Thoracic aorta (tissue), 2 donors: ENCODE data around the gene NUDT22. TPM values are rescaled to one million over a fixed set of nuclear protein-coding genes. Genes with fewer than 3 reads are reported as not detected.
A peak's percentile ranks its signal among the peaks of the same experiment; 100 is the strongest.

Experiments used
- ATAC-seq: fragments of 150-250 bp; one replicate; pipeline ENCODE4 v1.8.0; 2017; ENCODE audit warnings: low read depth; ENCODE audit not compliant: insufficient number of reproducible peaks, low FRiP score
- DNase-seq: peaks from one replicate; pipeline ENCODE4 v3.0.0-alpha.2; 2020; ENCODE audit warnings: low spot score
- H3K27ac ChIP-seq, 2 donors: fragments of 200-600 bp; sonication (generic); 1 replicate in 1 of 2; 2 replicates in 1 of 2; pipeline ENCODE4 v1.5.1; 2016; ENCODE audit warnings: mild to moderate bottlenecking in 2 of 2, moderate library complexity in 2 of 2
- H3K27me3 ChIP-seq: fragments of 200-600 bp; sonication (generic); replicated peaks from 2 replicates; pipeline ENCODE4 v1.6.0; 2016; ENCODE audit warnings: mild to moderate bottlenecking; ENCODE audit not compliant: insufficient read depth
- H3K36me3 ChIP-seq: fragments of 200-600 bp; sonication (generic); one replicate; pipeline ENCODE4 v1.5.1; 2016
- H3K4me1 ChIP-seq, 2 donors: fragments of 200-600 bp; sonication (generic); 1 replicate in 1 of 2; 2 replicates in 1 of 2; pipeline versions ENCODE4 v1.5.1 to v1.6.0; 2016; ENCODE audit warnings: low read depth in 2 of 2, mild to moderate bottlenecking in 1 of 2; ENCODE audit not compliant: control insufficient read depth in 1 of 2
- H3K4me3 ChIP-seq: fragments of 200-600 bp; sonication (generic); 2 replicates; pipeline ENCODE4 v1.5.1; 2016; ENCODE audit warnings: mild to moderate bottlenecking
- H3K9me3 ChIP-seq: fragments of 200-600 bp; sonication (generic); 2 replicates; pipeline ENCODE4 v1.5.1; 2016
- total RNA-seq, 2 donors: library from RNA; depleted of rRNA; stranded (reverse); fragments of >200 nt; gene quantifications; one replicate each; pipeline versions ENCODE4 v1.1.0 to v1.2.3, GENCODE V29; 2016
- TF ChIP-seq, protein P1 (sequence below): fragments of 200-600 bp; sonication (generic); IDR thresholded peaks from one replicate; pipeline ENCODE4 v1.5.1; 2019; ENCODE audit warnings: antibody characterized with exemption

The NUDT22 gene
- total RNA-seq, 2 donors from 2014 or later: 52.3 to 61.6 TPM

GRCh38 chr11:64224151-64224890 is 1.8 kb upstream of the NUDT22 start:
- no peak for DNase-seq
- Histone ChIP-seq H3K9me3 (no peaks in the 10 kb centered on the region), H3K4me1 (peaks cover 5 to 38% of the 10 kb centered on the region in 2 donors), H3K27ac (no peak overlapping the region), H3K36me3 (peaks cover 3% of the 10 kb centered on the region), H3K27me3 (no peaks in the 10 kb centered on the region), H3K4me3 (no peak overlapping the region)
- TF ChIP-seq, protein P1, sequence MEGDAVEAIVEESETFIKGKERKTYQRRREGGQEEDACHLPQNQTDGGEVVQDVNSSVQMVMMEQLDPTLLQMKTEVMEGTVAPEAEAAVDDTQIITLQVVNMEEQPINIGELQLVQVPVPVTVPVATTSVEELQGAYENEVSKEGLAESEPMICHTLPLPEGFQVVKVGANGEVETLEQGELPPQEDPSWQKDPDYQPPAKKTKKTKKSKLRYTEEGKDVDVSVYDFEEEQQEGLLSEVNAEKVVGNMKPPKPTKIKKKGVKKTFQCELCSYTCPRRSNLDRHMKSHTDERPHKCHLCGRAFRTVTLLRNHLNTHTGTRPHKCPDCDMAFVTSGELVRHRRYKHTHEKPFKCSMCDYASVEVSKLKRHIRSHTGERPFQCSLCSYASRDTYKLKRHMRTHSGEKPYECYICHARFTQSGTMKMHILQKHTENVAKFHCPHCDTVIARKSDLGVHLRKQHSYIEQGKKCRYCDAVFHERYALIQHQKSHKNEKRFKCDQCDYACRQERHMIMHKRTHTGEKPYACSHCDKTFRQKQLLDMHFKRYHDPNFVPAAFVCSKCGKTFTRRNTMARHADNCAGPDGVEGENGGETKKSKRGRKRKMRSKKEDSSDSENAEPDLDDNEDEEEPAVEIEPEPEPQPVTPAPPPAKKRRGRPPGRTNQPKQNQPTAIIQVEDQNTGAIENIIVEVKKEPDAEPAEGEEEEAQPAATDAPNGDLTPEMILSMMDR: no peak
- no peak for ATAC-seq

DNA sequence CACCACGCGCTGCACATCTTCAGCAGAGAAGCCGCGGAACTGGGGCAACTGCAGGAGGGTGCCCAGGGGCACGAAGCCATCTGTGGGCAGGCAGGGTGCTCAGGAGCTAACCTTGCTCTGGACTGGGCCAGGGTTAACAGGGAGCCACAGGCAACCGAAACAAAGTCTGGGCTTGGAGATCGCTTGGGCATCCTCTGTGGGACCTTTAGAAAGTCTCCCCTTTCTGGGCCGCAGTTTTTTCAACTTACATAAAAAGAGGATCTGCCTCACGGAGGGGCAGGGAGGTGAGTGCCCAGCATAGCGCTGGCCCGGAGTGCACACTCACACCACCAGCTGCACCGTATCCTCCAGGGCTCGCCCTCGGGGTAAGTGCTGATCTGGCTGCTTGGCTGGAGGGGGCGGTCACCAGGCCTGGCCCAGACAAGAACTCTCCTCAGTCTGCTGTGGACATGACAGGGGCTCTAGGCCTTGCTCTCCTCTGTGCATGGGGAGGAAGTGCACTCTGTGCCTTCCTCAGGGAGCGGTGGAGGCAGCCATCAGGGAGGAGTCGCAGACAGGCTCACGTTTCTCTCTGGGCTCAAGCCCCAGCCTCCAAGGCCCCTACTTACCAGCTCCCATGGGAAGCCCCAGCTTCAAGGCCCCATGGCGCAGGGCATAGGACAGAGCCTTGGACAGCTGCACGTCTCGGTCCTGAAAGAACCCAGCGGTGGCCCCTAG is 1.0 kb upstream of the NUDT22 start:
- H3K9me3 ChIP-seq: no peaks in the 10 kb centered on the region
- peaks cover 12 to 45% of the 10 kb centered on the region in 2 donors for H3K4me1 ChIP-seq
- TF ChIP-seq, protein P1: no peak
- no peak for DNase-seq
- no peaks in the 10 kb centered on the region for H3K36me3 ChIP-seq
- no peak for ATAC-seq
- no peaks in the 10 kb centered on the region for H3K27me3 ChIP-seq
- peak overlapping the region; percentile 93 for H3K27ac ChIP-seq
- peak overlapping the region; percentile 96 for H3K4me3 ChIP-seq

DNA sequence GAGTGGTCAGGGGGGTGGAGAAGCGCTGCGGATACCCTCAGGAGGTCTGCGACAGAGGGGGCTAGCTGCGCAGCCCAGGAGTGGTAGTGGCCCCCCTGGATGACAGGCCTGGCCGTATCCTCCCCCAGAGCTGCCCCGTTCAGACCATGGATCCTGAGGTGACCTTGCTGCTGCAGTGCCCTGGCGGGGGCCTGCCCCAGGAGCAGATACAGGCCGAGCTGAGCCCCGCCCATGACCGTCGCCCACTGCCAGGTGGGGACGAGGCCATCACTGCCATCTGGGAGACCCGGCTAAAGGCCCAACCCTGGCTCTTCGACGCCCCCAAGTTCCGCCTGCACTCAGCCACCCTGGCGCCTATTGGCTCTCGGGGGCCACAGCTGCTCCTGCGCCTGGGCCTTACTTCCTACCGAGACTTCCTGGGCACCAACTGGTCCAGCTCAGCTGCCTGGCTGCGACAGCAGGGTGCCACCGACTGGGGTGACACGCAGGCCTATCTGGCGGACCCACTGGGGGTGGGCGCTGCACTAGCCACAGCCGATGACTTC is 505 bp downstream of the NUDT22 start:
- TF ChIP-seq, protein P1: no peak
- Histone ChIP-seq H3K27ac (peak overlapping the region; percentile 93), H3K4me3 (peak overlapping the region; percentile 96), H3K9me3 (no peaks in the 10 kb centered on the region), H3K27me3 (no peaks in the 10 kb centered on the region), H3K36me3 (no peaks in the 10 kb centered on the region), H3K4me1 (peaks cover 18 to 53% of the 10 kb centered on the region in 2 donors)
- DNase-seq (no peak), ATAC-seq (no peak)

- ATAC-seq (no peak), DNase-seq (no peak)
- Histone ChIP-seq H3K4me3 (peak overlapping the region; percentile 96), H3K36me3 (no peaks in the 10 kb centered on the region), H3K9me3 (no peaks in the 10 kb centered on the region), H3K27me3 (no peaks in the 10 kb centered on the region), H3K4me1 (peaks cover 18 to 60% of the 10 kb centered on the region in 2 donors), H3K27ac (peak overlapping the region; percentile 93)
- TF ChIP-seq, protein P1: no peak
Measured at GRCh38 chr11:64227405-64227956, 1.4 kb downstream of the NUDT22 start.
